ENCODE measurements around the gene RBFOX1. TPM values are rescaled to one million over a fixed set of nuclear protein-coding genes. Genes with fewer than 3 reads are reported as not detected.

RBFOX1 gene
- total RNA-seq, 1 experiment from 2014 or later = not detected

- ChIA-PET POLR2A (no interaction called here), RAD21 (ENCODE audit: low non-redundant PET in 1 of 2, low total read pairs in 2 of 2, uncharacterized antibody in 2 of 2, unreplicated experiment in 2 of 2) (no interaction called here), CTCF (no interaction called here)
- ATAC-seq (no peak), DNase-seq (ENCODE audit: low read depth, low spot score) (no peak)
- TF ChIP-seq, protein P1, sequence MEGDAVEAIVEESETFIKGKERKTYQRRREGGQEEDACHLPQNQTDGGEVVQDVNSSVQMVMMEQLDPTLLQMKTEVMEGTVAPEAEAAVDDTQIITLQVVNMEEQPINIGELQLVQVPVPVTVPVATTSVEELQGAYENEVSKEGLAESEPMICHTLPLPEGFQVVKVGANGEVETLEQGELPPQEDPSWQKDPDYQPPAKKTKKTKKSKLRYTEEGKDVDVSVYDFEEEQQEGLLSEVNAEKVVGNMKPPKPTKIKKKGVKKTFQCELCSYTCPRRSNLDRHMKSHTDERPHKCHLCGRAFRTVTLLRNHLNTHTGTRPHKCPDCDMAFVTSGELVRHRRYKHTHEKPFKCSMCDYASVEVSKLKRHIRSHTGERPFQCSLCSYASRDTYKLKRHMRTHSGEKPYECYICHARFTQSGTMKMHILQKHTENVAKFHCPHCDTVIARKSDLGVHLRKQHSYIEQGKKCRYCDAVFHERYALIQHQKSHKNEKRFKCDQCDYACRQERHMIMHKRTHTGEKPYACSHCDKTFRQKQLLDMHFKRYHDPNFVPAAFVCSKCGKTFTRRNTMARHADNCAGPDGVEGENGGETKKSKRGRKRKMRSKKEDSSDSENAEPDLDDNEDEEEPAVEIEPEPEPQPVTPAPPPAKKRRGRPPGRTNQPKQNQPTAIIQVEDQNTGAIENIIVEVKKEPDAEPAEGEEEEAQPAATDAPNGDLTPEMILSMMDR (IDR thresholded peaks at IDR 0.05 in 2 of 3, conservative IDR thresholded peaks at IDR 0.05 in 1 of 3; ENCODE audit: borderline replicate concordance in 1 of 3, insufficient read depth in 1 of 3, low read depth in 2 of 3, low read length in 2 of 3) = no peak
- TF ChIP-seq CBX3 (IDR thresholded peaks at IDR 0.05; ENCODE audit: low read depth) (no peak), FOSL1 (IDR thresholded peaks at IDR 0.05; ENCODE audit: low read depth) (no peak), SP1 (IDR thresholded peaks at IDR 0.05; ENCODE audit: low read depth) (no peak), EGR1 (IDR thresholded peaks at IDR 0.05; ENCODE audit: low read depth) (no peak), ELF1 (IDR thresholded peaks at IDR 0.05; ENCODE audit: borderline replicate concordance, low read depth) (no peak), YY1 (IDR thresholded peaks at IDR 0.05; ENCODE audit: extremely low read depth, insufficient replicate concordance, low read depth, low read length) (no peak)
- Histone ChIP-seq H4K20me1 (ENCODE audit: insufficient read depth) (no peaks in the 10 kb centered on the region), H3K4me3 (replicated peaks in 1 of 2; ENCODE audit: low read depth in 1 of 2, low read length in 2 of 2) (no peak overlapping the region), H3K9me3 (ENCODE audit: control insufficient read depth in 1 of 2, insufficient read depth in 1 of 2, low read depth in 1 of 2, low read length in 2 of 2) (peaks cover 4 to 17% of the 10 kb centered on the region in 2 experiments; a peak in 2 of 4 replicates), H3K27me3 (ENCODE audit: insufficient read depth, low read length) (no peaks in the 10 kb centered on the region), H3K4me1 (ENCODE audit: control insufficient read depth in 1 of 2, insufficient read depth in 2 of 2, low read length in 2 of 2) (no peaks in the 10 kb centered on the region), H3K4me2 (ENCODE audit: low read length) (no peak overlapping the region), H3K27ac (ENCODE audit: low read depth, low read length) (no peak overlapping the region), H3K9me2 (ENCODE audit: insufficient read depth) (no peaks in the 10 kb centered on the region), H3K9ac (ENCODE audit: low read length) (no peak overlapping the region), H3K36me3 (ENCODE audit: control insufficient read depth in 1 of 2, insufficient read depth in 2 of 2, low read length in 2 of 2) (no peaks in the 10 kb centered on the region), H3K79me2 (ENCODE audit: insufficient read depth, low read length) (no peaks in the 10 kb centered on the region), H2AFZ (ENCODE audit: low read depth, low read length, poor library complexity, severe bottlenecking) (no peak overlapping the region)
- intact Hi-C loops (cut with micrococcal nuclease) = no loop called here
- no TSS peak for BruUV-seq (replicated peaks)
Measured at GRCh38 chr16:7509963-7510601, 177.4 kb downstream of the RBFOX1 start.
